HG03558 (cell line): Measurements from ENCODE around the gene C6orf89.
"Not testable (repeated sequence)": the region's sequence is repeated elsewhere in the genome, so short reads cannot be mapped to it uniquely, and the experiment has no call there.

Experiments
- ATAC-seq: cut with Tn5 transposase; IDR thresholded peaks from one replicate; pipeline ENCODE4 v1.9.1; 2021; ENCODE audit warnings: moderate number of reproducible peaks; ENCODE audit not compliant: unreplicated experiment; ENCODE audit errors: extremely low read depth

The C6orf89 gene

GRCh38 chr6:36917541-36918193 lies 31.9 kb downstream of the C6orf89 start:
- no peak for ATAC-seq

GRCh38 chr6:36920049-36920448 lies 34.3 kb downstream of the C6orf89 start:
- ATAC-seq: no peak

GRCh38 chr6:36920546-36920945 lies 34.8 kb downstream of the C6orf89 start:
- no peak for ATAC-seq

- ATAC-seq: no peak
Measured at GRCh38 chr6:36924131-36924530, 38.4 kb downstream of the C6orf89 start.

- ATAC-seq: no peak
Measured at GRCh38 chr6:36924778-36925374, 39.1 kb downstream of the C6orf89 start.

- ATAC-seq: no peak
Measured at GRCh38 chr6:36925809-36926208, 40.1 kb downstream of the C6orf89 start.

- no peak for ATAC-seq
Measured at GRCh38 chr6:36926708-36927513, 41.2 kb downstream of the C6orf89 start.

- no peak for ATAC-seq
Measured at GRCh38 chr6:36927691-36928546, 42.2 kb downstream of the C6orf89 start.

GRCh38 chr6:36928547-36928918 lies 42.8 kb downstream of the C6orf89 start:
- no peak for ATAC-seq

- no peak for ATAC-seq
Measured at GRCh38 chr6:36929152-36929551, 43.4 kb downstream of the C6orf89 start.

GRCh38 chr6:36929607-36930006 lies 43.9 kb downstream of the C6orf89 start:
- ATAC-seq: no peak

GRCh38 chr6:36930483-36930882 lies 44.7 kb downstream of the C6orf89 start:
- ATAC-seq: no peak

GRCh38 chr6:36933102-36933501 lies 47.4 kb downstream of the C6orf89 start:
- no peak for ATAC-seq

- no peak for ATAC-seq
Measured at GRCh38 chr6:36933519-36933918, 47.8 kb downstream of the C6orf89 start.

- no peak for ATAC-seq
Measured at GRCh38 chr6:36934901-36935300, 49.1 kb downstream of the C6orf89 start.

GRCh38 chr6:36936824-36937223 lies 51.1 kb downstream of the C6orf89 start:
- ATAC-seq: no peak

GRCh38 chr6:36937896-36938295 lies 52.1 kb downstream of the C6orf89 start:
- no peak for ATAC-seq

- ATAC-seq: no peak
Measured at GRCh38 chr6:36938536-36938935, 52.8 kb downstream of the C6orf89 start.

GRCh38 chr6:36939005-36939404 lies 53.3 kb downstream of the C6orf89 start:
- not testable (repeated sequence) for ATAC-seq

GRCh38 chr6:36940027-36940426 lies 54.3 kb downstream of the C6orf89 start:
- no peak for ATAC-seq
